ENCODE results near the gene FBXW8.

Gene FBXW8

GRCh38 chr12:117064049-117064448 is 153.3 kb downstream of the FBXW8 start:
- DNase-seq (ENCODE audit: low read depth) = no peak
- H3K4me3 ChIP-seq (ENCODE audit: low read depth, low read length) = no peak overlapping the region
- TF ChIP-seq CTCF (IDR thresholded peaks at IDR 0.05; ENCODE audit: low read depth, low read length, missing control alignments) = no peak

- no peak overlapping the region for H3K4me3 ChIP-seq (ENCODE audit: low read depth, low read length)
- TF ChIP-seq CTCF (IDR thresholded peaks at IDR 0.05; ENCODE audit: low read depth, low read length, missing control alignments) = no peak
- no peak for DNase-seq (ENCODE audit: low read depth)
Measured at GRCh38 chr12:117064596-117064995, 153.8 kb downstream of the FBXW8 start.

DNA sequence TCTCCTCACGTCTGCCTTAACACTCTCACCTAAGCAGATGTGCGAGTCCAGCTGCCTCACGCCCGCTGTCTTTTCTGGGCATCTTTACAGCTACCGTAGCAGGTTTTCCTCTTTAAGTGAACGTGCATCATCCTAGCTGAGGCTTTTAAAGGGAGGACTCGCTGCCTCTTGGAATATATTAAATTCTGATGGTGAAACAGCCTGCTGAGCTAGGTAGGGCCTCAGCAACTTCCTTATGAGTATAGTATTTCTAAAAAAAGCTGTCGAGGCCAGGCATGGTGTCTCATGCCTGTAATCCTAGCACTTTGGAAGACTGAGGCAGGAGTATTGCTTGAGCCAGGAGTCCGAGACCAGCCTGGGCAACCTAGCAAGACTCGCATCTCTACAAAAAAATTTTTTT is 156.3 kb downstream of the FBXW8 start:
- DNase-seq (ENCODE audit: low read depth) = no peak
- no peak overlapping the region for H3K4me3 ChIP-seq (ENCODE audit: low read depth, low read length)
- no peak for TF ChIP-seq CTCF (IDR thresholded peaks at IDR 0.05; ENCODE audit: low read depth, low read length, missing control alignments)

GRCh38 chr12:117067638-117068037 is 156.9 kb downstream of the FBXW8 start:
- no peak for DNase-seq (ENCODE audit: low read depth)
- TF ChIP-seq CTCF (IDR thresholded peaks at IDR 0.05; ENCODE audit: low read depth, low read length, missing control alignments) = no peak
- H3K4me3 ChIP-seq (ENCODE audit: low read depth, low read length) = no peak overlapping the region

DNA sequence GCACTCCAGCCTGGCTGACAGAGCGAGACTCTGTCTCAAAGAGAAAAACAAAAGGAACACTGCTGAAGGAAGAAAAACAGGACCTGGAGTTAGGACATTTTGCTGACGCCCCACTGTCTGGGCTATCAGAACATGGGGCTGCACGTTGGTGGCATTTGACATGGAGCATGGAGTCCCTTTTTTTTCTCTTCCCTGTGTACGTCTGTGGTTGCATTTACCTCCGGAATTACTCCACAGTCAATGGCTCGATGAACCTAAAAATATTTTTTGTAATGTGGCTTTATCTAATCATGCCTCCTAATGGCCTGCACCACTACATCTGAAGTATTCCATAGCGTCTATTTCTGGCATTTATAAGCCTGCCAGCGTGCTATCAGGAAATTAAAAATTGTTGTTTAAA is 157.7 kb downstream of the FBXW8 start:
- no peak for DNase-seq (ENCODE audit: low read depth)
- TF ChIP-seq CTCF (IDR thresholded peaks at IDR 0.05; ENCODE audit: low read depth, low read length, missing control alignments) = no peak
- H3K4me3 ChIP-seq (ENCODE audit: low read depth, low read length) = no peak overlapping the region

DNA sequence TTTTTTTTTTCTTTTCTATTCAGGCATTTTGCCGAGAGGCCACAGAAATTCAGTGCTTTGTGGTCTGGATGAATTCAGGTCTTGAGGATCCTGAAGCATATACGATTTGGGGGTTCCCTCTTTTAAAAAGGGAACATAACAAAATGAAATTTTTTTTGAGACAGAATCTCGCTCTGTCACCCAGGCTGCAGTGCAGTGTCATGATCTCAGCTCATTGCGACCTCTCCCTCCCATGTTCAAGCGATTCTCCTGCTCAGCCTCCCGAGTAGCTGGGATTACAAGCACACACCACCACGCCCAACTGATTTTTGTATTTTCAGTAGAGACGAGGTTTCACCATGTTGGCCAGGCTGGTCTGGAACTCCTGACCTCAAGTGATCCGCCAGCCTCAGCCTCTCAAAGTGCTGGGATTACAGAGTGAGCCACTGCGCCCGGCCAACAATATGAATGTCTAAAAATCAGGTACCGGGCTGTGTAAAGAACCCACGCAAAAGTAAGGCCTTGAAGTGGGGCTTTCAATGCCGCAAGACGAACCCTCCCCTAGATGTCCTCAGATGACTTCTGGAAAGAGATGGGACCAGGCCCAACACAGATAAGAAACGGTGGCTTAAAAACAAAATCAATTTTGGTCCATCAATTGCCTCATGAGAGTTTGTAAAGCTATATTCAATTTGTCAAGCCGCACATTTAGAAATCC is 158.5 kb downstream of the FBXW8 start:
- no peak overlapping the region for H3K4me3 ChIP-seq (ENCODE audit: low read depth, low read length)
- no peak for DNase-seq (ENCODE audit: low read depth)
- TF ChIP-seq CTCF (IDR thresholded peaks at IDR 0.05; ENCODE audit: low read depth, low read length, missing control alignments) = no peak

Data from GM12864 (cell line).